ENCODE data around the gene MEOX2.

MEOX2 gene

DNA sequence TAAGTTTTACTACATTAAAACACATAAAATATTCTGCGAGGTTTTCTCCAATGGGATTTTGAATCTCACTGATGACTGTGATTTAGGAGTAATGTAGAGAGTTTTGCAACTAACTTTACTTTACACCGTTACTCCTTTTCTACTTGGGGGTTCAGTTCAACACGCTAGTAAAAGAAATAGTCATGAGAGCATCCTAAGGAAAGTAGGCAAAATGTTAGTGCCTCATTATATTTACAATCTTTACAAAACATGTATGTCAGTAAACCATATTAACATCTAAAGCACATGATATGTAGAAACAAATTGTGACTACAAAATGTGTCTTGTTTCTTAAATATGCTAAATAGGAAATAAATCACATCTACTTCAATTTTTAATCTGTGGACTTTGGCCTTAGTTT is 6.0 kb downstream of the MEOX2 start:
- DNase-seq, result no peak

DNA sequence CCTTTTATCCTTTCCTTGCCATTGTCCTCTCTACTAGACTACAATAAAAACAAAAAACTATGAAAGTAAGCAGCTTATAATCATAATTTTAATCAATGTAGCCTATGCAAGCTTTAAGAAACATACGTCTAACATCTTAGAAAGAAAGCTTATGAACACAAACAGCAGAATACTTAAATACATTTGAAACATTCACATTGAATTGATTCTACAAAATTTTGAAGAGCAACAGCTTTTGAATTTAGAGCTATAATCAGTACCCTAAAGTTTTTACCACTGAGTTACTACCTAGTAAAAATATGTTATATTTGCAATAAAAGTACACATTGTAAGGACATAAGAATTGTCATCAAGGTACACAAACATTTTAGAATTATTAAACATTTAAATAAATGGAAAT is 7.2 kb downstream of the MEOX2 start:
- DNase-seq, result no peak

DNA sequence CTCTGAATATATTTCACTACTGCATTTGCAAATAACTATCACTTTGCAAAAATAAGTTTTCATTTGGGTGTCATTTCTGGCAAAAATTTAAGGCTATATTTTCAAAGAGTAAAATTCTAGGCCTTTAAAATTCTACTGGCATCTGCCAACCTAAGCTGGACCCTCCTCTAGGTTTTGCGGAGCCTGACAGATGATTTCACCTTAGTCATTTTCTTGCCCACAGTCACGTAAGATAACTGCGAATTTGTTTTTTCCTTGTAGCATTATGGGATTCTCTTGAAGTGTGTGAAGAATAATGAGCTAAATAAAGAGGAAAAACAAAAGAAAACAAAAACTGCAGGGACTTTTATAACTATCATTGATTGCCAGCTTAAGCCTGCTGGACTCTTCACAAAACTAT is 7.8 kb downstream of the MEOX2 start:
- no peak for DNase-seq

DNA sequence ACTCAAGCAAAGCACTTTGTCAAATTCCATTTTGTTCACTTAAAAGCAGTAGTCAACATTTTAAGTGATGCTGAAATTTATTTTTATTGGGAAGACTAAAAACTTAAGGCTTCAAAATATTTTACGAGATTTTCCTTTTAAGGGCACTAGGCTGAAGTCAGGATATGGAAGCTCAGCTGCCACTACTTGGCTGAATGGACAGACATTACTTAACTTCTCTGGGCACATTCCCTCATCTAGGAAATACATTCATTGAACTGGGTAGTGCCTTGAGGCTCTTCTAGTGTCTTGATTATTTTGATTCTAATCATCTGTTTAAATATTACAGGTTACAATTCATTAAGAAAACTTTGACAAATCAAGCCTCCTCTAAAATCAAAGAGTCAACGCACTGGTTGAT is 11.1 kb downstream of the MEOX2 start:
- DNase-seq, result no peak

DNA sequence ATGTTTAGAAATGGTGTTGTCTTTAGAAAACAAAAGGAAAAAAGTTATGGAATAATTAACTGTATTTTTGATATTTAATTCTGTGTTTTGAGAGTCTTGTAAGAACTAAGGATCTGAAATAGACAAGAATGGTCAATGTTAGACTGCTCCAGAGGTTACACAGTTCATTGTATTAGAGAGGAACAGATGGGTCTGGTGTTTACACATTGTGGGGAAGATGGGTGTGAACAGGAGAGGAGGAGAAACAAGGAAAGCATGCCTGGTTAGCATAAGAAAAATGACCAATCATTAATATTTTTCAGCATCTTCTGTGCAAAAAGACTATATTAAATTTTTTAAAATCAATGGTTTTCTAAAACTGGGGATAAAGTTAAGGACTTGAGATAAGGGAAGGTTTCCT is 11.9 kb downstream of the MEOX2 start:
- no peak for DNase-seq

DNA sequence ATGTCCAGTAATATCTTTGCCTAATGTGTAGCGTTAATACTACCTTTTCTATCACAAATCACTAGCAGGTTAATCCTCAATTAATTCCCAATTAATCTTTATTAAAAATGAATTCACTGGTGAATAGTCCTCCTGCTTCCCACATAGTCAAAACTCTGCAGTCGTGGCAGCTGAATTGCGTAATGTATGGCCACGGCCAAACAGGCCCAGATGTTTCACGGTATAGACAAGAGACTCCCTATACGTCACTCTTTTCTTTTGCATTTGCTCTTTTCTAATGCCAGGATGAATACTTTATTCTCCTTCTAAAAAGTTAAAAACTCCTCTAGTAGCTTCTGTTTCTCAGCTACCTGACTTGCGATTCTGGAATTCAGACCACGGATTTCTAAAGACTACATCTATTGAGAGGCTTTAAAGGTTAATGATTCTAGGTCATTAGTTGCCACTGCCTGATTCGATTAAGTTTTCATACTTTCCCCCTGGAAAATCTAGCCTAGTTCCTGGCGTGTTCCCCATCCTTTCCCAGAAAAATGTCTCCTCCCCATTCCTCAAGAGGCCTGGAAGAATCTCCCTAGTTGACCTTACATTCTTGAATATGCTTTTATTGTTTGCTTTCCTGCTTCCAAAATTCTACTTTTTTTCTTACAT is 16.9 kb downstream of the MEOX2 start:
- DNase-seq, result no peak

DNA sequence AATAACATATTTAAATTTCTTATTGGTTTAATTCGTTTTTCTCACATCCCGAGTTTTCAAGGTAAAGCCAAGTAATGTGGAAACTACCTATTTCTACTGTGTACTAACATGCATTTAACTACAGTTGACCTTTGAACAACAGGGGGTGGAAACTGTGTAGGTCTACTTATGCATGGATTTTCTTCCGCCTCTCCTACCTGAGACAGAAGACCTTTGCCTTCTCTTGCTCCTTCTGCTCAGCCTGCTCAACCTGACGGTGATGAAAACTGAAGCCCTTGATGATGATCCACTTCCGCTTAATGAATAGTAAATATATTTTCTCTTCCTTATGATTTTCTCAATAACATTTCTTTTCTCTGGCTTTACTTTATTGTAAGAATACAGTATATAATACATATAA is 18.5 kb downstream of the MEOX2 start:
- no peak for DNase-seq

DNA sequence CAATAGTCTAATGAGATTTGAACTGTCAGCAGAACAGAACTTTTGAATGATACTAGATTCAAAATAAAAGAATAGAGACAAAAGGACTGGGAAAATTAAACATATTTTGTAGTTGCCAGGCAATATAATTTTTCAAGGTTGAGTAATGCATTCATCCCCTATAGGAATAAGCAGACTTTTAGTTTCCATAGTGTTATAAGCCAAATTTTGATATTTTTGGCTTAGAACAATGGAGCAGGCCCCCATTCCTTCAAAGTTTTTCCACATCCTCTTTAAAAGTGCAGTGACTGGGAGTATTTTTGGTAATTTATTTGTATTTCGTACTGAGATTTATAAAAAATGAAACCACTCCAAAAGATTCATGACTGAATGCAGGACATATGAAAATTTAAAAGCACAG is 24.0 kb downstream of the MEOX2 start:
- DNase-seq, result no peak

DNA sequence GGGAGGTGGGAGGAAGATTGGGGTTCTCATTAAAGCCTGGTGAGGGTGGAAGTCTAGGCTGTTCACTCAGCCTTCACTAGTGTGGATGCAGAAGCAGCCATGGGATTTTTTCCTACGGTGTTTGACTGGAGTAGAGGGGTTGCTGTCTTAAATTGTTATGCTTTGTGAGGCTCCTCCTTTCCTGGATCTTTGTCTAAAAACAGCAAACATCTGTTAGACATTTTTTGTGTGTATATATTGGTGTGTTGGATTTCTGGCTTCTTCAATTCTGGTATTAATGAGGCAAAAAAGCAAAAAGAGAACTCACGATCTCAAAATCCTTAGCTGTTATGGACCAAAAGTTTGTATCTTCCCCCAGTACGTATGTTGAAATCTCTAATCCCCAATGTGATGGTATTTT is 28.2 kb downstream of the MEOX2 start:
- DNase-seq, result no peak

DNA sequence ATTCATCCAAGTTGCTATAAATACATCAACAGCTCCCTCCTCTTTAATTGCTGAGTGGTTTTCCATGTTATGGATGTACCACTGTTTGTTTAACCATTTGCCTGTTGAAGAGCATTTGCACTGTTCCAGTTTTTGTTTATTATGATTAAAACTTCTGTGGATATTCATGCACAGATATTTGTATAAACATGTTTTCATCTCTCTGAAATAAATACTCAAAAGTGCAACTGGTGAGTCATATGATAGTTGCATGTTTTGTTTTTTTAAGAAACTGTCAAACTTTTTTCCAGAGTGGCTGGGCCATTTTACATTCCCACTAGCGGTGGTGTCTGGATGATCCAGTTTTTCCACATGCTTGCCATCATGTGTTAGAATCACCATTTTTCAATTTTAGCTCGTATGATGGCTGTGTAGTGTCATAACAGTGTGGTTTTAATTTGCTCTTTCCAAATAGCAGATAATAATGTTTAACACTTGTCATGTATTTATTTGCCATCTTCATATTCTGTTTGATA is 33.6 kb downstream of the MEOX2 start:
- no peak for DNase-seq

DNA sequence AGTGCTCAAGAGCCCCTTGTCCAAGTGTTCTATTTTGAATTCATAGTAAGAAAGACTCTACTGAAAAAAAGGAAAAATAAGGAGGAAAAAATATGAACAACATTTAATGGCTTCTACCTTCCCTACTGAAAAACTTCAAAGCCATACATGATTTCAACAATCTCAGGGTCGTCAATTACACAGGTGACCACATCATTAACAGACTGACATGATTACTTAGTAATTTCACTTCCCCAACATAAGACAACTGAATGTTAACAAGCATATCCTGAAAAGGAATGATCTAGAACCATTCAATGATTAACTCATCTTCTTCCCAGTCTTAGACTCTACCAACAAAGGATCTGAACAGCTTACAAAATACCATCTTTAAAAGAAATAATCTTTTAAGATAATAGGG is 34.8 kb downstream of the MEOX2 start:
- no peak for DNase-seq

DNA sequence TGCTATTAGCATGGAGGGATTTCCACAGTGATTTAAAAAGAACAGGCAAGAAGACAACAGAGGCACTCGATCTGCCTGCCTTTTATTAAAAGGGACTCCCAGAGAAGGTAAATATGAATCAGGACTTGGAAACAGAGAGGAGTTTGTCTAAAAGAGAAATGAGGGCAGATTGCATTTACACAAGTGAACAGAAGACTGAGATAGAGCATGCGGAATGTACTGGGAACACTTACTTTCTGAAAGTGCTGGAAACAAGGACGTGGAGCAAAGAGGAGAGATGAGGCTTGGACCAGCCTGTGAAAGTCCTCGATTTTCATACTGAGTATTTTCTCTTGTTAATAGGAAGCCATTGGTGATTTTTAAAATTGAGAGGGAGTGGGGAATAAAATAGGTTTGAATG is 35.7 kb downstream of the MEOX2 start:
- no peak for DNase-seq

DNA sequence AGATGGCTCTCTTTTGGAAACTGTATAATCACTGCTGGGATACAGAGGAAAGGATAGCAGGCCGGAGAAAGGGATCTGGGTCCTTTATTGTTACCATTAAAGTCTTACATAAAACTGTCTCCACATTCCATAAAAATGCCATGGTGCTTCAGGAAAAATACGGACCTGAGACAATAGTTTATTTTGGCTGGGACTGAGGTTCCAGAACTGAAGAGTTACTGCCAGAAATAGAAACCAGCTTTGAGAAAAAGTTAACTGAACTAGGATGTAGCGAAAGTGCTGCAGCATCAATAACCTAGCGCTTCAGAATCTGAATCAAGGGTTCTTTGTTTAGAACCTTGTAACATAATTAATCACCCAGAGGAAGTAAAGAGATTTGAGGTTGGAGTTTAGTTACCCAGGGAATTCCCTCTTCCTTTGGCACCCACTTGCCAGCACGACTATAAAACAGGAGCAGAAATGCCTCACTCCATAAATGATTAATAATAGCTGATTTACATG is 38.0 kb downstream of the MEOX2 start:
- no peak for DNase-seq

DNA sequence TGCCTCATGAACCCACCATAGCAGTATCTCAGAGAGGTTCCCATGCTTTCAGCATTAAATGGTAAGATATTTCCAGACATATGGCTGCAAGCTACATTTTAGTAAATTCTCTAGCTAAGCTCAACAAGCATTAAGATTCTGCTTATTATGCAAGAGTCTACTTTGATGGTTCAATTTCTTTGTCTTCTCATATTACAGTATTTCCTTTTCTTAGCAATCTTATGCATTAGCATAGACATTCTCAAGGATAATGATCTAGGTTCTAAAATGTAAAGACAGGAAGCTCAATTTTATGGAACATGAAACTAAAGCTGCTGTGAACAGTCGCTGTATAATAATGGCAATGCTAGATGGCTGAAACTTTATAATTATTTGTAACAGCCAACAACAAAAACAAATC is 39.2 kb downstream of the MEOX2 start:
- no peak for DNase-seq

DNA sequence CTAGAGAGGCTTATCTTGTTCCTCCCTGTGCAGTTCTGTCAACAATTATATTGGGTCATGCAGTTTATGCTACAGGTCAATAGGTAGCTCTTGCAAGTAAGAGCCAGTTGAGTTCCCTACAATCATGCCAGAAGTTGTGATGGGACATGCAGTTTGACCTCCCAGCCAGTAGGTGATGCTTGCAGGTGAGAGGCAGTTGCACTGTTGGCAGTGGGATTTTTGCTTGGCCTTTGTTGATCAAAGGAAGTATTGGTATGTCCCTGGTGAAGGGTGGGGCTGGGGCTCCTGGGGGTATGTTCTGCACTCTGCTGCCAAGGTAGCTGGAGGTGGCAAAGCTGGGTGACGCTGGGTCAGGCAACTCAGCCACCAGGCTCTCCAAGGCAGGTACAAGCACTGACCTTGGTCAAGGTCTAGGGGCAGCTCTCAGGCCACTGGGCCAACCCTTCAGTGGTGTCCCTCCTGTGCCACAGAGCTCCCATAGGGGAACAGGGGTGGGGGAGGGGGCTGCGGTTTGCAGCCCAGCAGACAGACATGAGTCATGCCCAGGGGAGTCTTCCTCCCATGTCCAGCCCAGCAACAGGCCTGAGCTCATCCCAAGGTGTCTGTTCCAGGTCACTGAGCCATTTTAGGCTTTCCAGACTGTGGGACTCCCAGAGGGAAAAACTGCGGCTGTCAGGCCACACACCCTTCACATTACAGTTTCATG is 43.3 kb downstream of the MEOX2 start:
- no peak for DNase-seq

DNA sequence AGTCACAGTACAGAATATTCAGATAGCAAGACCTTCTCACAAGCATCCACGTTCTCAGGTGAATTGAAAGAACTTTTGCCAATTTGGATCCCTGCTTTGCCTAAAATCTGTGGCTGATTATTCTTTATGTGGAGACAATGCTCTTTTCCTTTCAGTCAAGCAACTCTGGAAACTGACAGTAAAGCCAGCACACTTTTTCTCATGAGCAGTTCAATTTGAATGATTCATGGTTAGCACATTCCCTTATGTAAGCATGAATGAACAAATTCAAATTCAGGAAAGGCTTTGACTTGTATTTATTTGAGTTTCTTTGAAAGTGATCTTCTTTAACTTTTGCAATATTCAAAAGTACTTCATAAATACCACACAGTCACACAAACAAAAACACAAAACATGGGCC is 57.6 kb downstream of the MEOX2 start:
- no peak for DNase-seq

DNA sequence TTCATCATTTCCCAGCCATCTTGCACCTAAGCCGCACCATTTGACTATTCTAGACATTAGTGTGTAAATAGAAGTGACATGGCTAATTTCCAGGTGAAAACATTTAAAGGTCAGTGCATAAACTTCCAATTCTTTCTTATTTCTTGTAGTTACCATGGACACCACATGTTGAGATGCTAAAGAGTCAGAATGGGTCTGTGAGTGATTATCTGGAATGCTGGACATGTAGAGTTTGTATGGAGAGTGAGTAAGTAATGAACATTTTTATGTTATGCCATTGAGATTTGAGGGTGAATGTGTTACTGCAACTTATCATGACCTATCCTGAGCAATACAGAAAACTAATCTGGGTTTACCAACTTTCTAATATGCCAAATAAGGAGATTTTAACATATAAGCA is 60.4 kb downstream of the MEOX2 start:
- DNase-seq, result no peak

DNA sequence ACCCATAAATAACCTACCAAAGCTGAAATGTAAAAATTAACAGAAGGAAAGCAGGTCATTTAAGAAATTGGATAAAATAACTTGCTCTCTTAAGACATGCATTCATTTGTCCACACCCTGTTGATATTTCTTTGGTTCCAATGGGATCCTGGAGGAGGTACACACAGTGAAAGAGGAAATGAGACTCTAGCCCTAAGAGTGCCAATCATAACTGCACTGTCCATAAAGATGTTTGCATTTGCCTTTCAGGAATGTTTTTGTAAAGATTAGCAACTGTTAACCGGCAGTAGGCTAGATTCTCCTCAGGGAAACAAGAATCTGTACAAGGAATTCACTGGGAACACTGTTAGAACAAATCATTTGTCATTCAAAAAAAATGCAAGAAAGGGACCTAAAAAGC is 61.0 kb downstream of the MEOX2 start:
- no peak for DNase-seq

DNA sequence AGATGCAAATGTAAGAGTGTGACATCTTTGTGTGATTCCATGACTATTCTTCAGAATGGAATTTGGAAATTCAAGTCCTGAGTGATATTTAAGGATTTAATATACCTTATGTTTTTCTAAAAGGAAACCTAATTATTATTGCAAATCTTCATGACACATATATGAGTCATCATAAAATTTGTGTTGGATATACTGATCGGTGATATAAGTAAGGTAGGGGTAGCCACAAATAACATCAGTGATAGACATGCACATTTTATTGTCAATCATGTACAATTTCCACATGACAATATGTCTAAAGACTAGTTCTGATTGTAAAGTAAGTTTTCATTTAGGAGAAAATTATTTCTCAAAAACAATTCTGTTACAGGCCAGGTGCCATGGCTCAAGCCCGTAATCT is 65.0 kb downstream of the MEOX2 start:
- DNase-seq, result no peak

DNA sequence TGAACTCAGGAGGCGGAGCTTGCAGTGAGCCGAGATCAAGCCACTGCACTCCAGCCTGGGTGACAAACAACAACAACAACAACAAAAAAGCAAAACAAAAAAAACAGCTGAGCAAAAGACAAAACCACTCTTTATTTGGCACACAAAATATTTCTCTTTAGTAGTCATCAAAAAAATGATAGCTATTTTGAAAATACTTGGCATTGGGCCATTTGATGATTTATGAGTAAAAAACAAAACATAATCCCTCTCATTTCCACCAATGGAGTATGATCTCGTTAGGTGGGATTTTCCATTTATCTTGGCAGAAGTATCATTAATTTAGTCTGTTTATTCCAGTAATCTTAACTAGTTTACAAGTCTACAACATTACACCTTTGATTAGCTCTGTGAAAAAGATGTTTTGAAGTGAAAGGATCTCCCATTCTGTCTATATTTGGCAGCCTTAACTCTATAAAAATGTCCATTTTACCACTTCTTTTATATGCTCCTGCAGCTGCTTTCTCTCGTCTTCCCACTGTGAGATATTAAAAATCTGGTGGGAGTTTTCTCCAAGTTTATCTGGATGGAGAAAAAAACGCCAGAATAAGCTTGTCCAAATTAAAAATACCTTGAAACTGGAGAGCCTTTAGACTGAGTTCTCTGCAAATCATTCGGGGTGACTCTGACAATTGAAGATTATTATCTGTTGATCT is 65.8 kb downstream of the MEOX2 start:
- no peak for DNase-seq

DNA sequence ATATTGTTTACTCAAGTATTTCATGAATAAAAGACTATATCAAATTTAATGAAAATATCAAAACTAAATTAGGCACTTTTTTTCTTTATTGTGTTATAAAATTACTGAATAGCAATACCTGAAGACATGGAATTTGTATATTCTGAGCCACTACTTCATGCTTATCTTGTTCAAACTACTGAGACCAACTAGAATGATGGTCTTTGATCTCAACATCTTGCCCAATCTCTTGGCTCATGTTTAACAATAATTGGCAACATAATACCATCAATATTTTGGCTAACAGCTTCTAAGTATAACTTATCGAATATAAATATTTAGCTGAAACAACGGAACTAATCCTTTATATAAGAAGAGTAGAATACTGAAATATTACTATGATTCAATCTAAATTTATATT is 68.2 kb downstream of the MEOX2 start:
- DNase-seq, result no peak

DNA sequence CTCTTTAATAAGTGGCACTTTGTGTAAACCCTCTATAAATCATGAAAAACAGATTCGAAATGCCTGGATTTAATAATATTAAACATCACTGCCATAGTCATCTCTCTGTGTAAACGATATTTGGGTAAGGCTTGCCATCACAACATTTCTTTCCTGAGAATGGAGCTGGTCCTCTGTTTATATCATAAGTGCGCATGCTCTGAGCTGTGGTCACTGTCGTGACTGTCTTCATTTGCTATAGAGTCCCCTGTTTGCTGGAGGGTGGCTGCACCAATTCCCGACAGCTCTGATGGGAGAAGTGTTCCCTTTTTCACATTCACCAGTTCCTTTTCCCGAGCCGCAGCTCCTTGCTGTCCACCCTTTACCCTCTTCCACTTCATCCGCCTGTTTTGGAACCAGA is 74.3 kb downstream of the MEOX2 start:
- no peak for DNase-seq

DNA sequence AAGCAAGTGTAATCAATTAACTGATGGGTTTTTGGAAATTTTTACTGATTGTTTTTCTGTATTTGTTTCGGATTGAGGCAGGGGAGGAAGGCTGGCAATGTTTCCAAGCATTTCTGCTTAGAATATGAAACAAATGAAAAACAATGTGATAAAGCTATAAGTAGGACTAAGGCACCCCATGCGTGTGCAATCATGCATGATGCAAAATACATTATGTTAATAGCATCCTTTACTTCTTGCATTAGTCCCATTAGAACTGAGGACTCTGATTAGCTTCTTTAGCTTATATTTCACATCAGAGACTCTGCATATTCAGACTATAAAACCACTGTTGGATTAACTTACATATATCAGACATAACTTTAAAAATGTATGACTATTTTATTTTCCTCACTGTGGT is 76.0 kb downstream of the MEOX2 start:
- no peak for DNase-seq

DNA sequence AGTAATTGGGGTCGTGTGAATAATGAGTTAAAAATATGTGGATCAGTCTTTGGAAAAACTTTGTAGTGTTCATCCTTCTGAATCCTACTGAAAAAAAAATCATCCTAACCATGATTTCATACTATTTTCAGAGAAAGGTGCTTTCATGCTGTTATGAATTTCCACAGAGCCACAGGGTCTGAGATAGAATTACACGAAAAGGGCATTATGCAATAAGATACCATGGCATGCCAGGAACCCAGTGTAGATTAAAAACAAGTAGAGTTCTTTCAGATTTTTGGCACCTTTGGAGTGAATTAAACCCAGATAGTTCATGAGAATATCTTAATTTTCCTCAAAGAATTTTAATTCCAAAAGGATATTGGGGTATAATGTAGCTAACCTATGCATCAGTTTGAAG is 77.2 kb downstream of the MEOX2 start:
- no peak for DNase-seq
